A549 (cell line): ENCODE data around the gene CDH16. TPM values are rescaled to one million over a fixed set of nuclear protein-coding genes. Genes with fewer than 3 reads are reported as not detected.

ENCODE experiments used
- ATAC-seq, 2 experiments: fragments of 200-7000 bp in 1 of 2; fragments of >200 bp in 1 of 2; cut with Nextera tagmentation in 1 of 2; cut with Tn5 transposase in 1 of 2; 3 replicates each; pipeline versions ENCODE4 v1.8.0 to v1.9.1; 2018 to 2020; ENCODE audit warnings: mild to moderate bottlenecking in 1 of 2, moderate library complexity in 1 of 2
- CTCF ChIA-PET: fragments of 300-600 bp; sonication (Branson Sonifier 250); formaldehyde crosslinking; extraction: SDS; loops from one replicate; lab custom pipeline; 2021; ENCODE audit warnings: antibody characterized with exemption, inconsistent platforms; lab: Yijun Ruan, JAX
- POLR2A ChIA-PET: fragments of 350-600 bp; formaldehyde crosslinking; extraction: SDS; loops from one replicate; lab custom pipeline; 2021; ENCODE audit warnings: antibody characterized with exemption, inconsistent platforms; lab: Yijun Ruan, JAX
- DNase-seq, 2 experiments: peaks; one replicate each; pipeline versions ENCODE4 v3.0.0 to v3.0.0-alpha.2; 2011 to 2016; ENCODE audit warnings: low read depth in 1 of 2, low spot score in 1 of 2
- FAIRE-seq: peaks from 2 replicates; lab custom pipeline; 2011; peaks lifted over from hg19 to GRCh38; lab: Jason Lieb, UNC
- H3K27ac ChIP-seq, 2 experiments: fragments of >200 bp; sonication (Bioruptor Twin); formaldehyde crosslinking; 3 replicates each; pipeline ENCODE4 v1.5.1; 2016 to 2017
- H3K4me1 ChIP-seq: fragments of >200 bp; sonication (Bioruptor Twin); formaldehyde crosslinking; 3 replicates; pipeline ENCODE4 v1.6.1; 2016
- H3K4me2 ChIP-seq: fragments of >200 bp; sonication (Bioruptor Twin); formaldehyde crosslinking; 3 replicates; pipeline ENCODE4 v1.6.1; 2016
- H3K4me3 ChIP-seq: fragments of >200 bp; sonication (Bioruptor Twin); formaldehyde crosslinking; 3 replicates; pipeline ENCODE4 v1.5.1; 2016
- H3K9me3 ChIP-seq: fragments of >200 bp; sonication (Bioruptor Twin); formaldehyde crosslinking; 3 replicates; pipeline ENCODE4 v1.6.1; 2016
- CBX8 ChIP-seq: fragments of 200-600 bp; sonication (generic); IDR thresholded peaks from 2 replicates; pipeline ENCODE4 v1.6.1; 2016
- CEBPB ChIP-seq, 2 experiments: fragments of >200 bp in 1 of 2; sonication (Bioruptor Twin) in 1 of 2; formaldehyde crosslinking in 1 of 2; IDR thresholded peaks; 2 replicates each; pipeline ENCODE4 v1.6.1; 2012 to 2016
- CHD2 ChIP-seq: fragments of 150-350 bp; IDR thresholded peaks from 2 replicates; pipeline ENCODE4 v1.6.1; 2014; ENCODE audit warnings: low read length; ENCODE audit not compliant: partially characterized antibody
- CHD4 ChIP-seq: fragments of 200-600 bp; sonication (generic); IDR thresholded peaks from 2 replicates; pipeline ENCODE4 v1.6.1; 2016; ENCODE audit warnings: antibody characterized with exemption, mild to moderate bottlenecking, borderline replicate concordance
- EHF ChIP-seq: fragments of 250-450 bp; sonication (Bioruptor Pico); IDR thresholded peaks from 2 replicates; pipeline ENCODE4 v1.5.0; 2020; ENCODE audit warnings: mild to moderate bottlenecking
- EP300 ChIP-seq, 2 experiments: fragments of >200 bp; sonication (Bioruptor Twin); formaldehyde crosslinking; IDR thresholded peaks; 2 replicates in 1 of 2; 3 replicates in 1 of 2; pipeline ENCODE4 v1.6.1; 2016 to 2017
- FOSB ChIP-seq: fragments of 250-450 bp; sonication (Bioruptor Pico); IDR thresholded peaks from 2 replicates; pipeline ENCODE4 v1.5.0; 2020; ENCODE audit warnings: mild to moderate bottlenecking, moderate library complexity
- FOSL2 ChIP-seq, 2 experiments: fragments of 450-650 bp in 1 of 2; fragments of >200 bp in 1 of 2; sonication (Bioruptor Twin) in 1 of 2; formaldehyde crosslinking; IDR thresholded peaks; 2 replicates each; pipeline versions ENCODE4 v1.5.0 to v1.6.1; 2016 to 2020; ENCODE audit warnings: mild to moderate bottlenecking in 1 of 2, moderate library complexity in 1 of 2
- JUN ChIP-seq, 2 experiments: fragments of >200 bp; sonication (Bioruptor Twin); formaldehyde crosslinking; IDR thresholded peaks; 2 replicates in 1 of 2; 3 replicates in 1 of 2; pipeline ENCODE4 v1.6.1; 2016 to 2017
- JUNB ChIP-seq: fragments of >200 bp; sonication (Bioruptor Twin); formaldehyde crosslinking; IDR thresholded peaks from 2 replicates; pipeline ENCODE4 v1.6.1; 2016
- KDM5A ChIP-seq: fragments of 200-600 bp; sonication (generic); IDR thresholded peaks from 2 replicates; pipeline ENCODE4 v1.6.1; 2016; ENCODE audit warnings: antibody characterized with exemption, mild to moderate bottlenecking
- NFE2L2 ChIP-seq: fragments of 150-350 bp; conservative IDR thresholded peaks from 2 replicates; pipeline ENCODE4 v1.6.1; 2014; ENCODE audit warnings: low read length
- NPAS2 ChIP-seq: fragments of 250-450 bp; sonication (Bioruptor Pico); IDR thresholded peaks from 2 replicates; pipeline ENCODE4 v1.8.0; 2022; ENCODE audit warnings: mild to moderate bottlenecking, moderate library complexity, borderline replicate concordance
- NR3C1 ChIP-seq: fragments of >200 bp; sonication (Bioruptor Twin); formaldehyde crosslinking; IDR thresholded peaks from 3 replicates; pipeline ENCODE4 v1.6.1; 2017
- POLR2A ChIP-seq: IDR thresholded peaks from 2 replicates; pipeline ENCODE4 v1.6.1; 2012; ENCODE audit warnings: mild to moderate bottlenecking, low read length
- RARB ChIP-seq: fragments of 250-450 bp; sonication (Bioruptor Pico); IDR thresholded peaks from 2 replicates; pipeline ENCODE4 v1.8.0; 2021; ENCODE audit warnings: mild to moderate bottlenecking, moderate library complexity
- RCOR1 ChIP-seq: fragments of 150-350 bp; IDR thresholded peaks from 2 replicates; pipeline ENCODE4 v1.6.1; 2014; ENCODE audit warnings: antibody characterized with exemption, low read length, low read depth
- RFX5 ChIP-seq: fragments of 450-650 bp; IDR thresholded peaks from 2 replicates; pipeline ENCODE4 v1.7.1; 2014; ENCODE audit warnings: antibody characterized with exemption, mild to moderate bottlenecking, moderate library complexity
- SMC3 ChIP-seq: fragments of >200 bp; sonication (Bioruptor Twin); formaldehyde crosslinking; IDR thresholded peaks from 3 replicates; pipeline ENCODE4 v1.6.1; 2018; ENCODE audit warnings: inconsistent platforms
- TFCP2L1 ChIP-seq: fragments of 250-450 bp; sonication (Bioruptor Pico); IDR thresholded peaks from 2 replicates; pipeline ENCODE4 v1.5.0; 2021; ENCODE audit warnings: mild to moderate bottlenecking
- TP53 ChIP-seq: fragments of 250-450 bp; sonication (Bioruptor Pico); IDR thresholded peaks from 2 replicates; pipeline ENCODE4 v1.5.0; 2021; ENCODE audit warnings: mild to moderate bottlenecking, moderate library complexity
- ZC3H11A ChIP-seq: fragments of 450-650 bp; IDR thresholded peaks from 2 replicates; pipeline ENCODE4 v1.6.1; 2014; ENCODE audit warnings: antibody characterized with exemption, mild to moderate bottlenecking
- ZFP36 ChIP-seq: fragments of 450-650 bp; IDR thresholded peaks from 2 replicates; pipeline ENCODE4 v1.6.1; 2014; ENCODE audit warnings: borderline replicate concordance; ENCODE audit not compliant: partially characterized antibody
- ZSCAN20 ChIP-seq: fragments of 250-450 bp; sonication (Bioruptor Pico); IDR thresholded peaks from 2 replicates; pipeline ENCODE4 v1.8.0; 2022; ENCODE audit warnings: mild to moderate bottlenecking, moderate library complexity
- WGBS: methylation state at CpG from one replicate; pipeline ENCODE4 v1.1.6; 2017; ENCODE audit errors: missing lambda C conversion rate; 5-methylcytosine and 5-hydroxymethylcytosine counted together
- polyA plus RNA-seq, 4 experiments: library from polyadenylated mRNA; depleted of rRNA in 3 of 4; stranded (reverse); fragments of >200 nt; fragmentation: RNase III in 1 of 4; extraction: RNeasy Plus Mini Kit Qiagen cat#74134 plus additional on column Dnase treatment in 1 of 4; gene quantifications; 2 replicates in 3 of 4; 3 replicates in 1 of 4; pipeline ENCODE4 v1.2.3, GENCODE V29; 2011 to 2017
- TF ChIP-seq, protein P1 (sequence below): IDR thresholded peaks from 2 replicates; pipeline ENCODE4 v1.6.1; 2012; ENCODE audit warnings: low read depth, borderline replicate concordance
- TF ChIP-seq, protein P2 (sequence below): IDR thresholded peaks from 2 replicates; pipeline ENCODE4 v1.6.1; 2012
- TF ChIP-seq, protein P3 (sequence below): fragments of >200 bp; sonication (Bioruptor Twin); formaldehyde crosslinking; IDR thresholded peaks from 3 replicates; pipeline ENCODE4 v1.5.1; 2016

The CDH16 gene
- polyA plus RNA-seq, 2 of the 4 experiments (the other 2 are of a cell fraction): 0.18 to 0.25 TPM

DNA sequence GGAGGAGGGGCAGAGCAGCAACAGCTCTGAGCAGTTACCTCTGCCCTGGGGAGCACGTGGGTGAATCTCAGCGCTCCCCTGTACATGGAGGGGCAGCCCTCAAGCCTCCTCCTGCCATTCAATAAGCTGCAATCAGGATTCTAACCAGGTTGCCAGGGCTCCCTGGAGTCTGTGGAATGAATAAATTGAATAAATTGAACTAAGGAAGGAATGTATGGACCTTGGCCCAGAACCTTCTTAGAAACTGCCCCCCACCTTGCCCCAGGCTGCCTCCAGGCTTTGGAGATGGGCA is 1.6 kb upstream of the CDH16 start:
- Histone ChIP-seq H3K4me2 (no peak overlapping the region), H3K4me1 (peaks cover 9% of the 10 kb centered on the region; the same call in 1 of the 3 replicates), H3K4me3 (no peak overlapping the region), H3K9me3 (no peaks in the 10 kb centered on the region), H3K27ac (no peak overlapping the region; a peak in 1 of 6 replicates)
- POLR2A ChIA-PET: no interaction called here
- 40% methylated on average over 2 of the region's 2 CpGs for WGBS
- CTCF ChIA-PET: interaction anchor here (0.6 to 29.9 kb wide), 3 partner anchors 21 to 508 kb away, joined by 3 to 837 read pairs (median 7); partner anchors contain the start of genes CDH16 and PDP2
- ATAC-seq (no peak), DNase-seq (no peak), FAIRE-seq (no peak)
- TF ChIP-seq, protein P1, sequence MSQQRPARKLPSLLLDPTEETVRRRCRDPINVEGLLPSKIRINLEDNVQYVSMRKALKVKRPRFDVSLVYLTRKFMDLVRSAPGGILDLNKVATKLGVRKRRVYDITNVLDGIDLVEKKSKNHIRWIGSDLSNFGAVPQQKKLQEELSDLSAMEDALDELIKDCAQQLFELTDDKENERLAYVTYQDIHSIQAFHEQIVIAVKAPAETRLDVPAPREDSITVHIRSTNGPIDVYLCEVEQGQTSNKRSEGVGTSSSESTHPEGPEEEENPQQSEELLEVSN: no peak
- TF ChIP-seq KDM5A (no peak), ZC3H11A (no peak), JUNB (no peak), JUN (IDR thresholded peaks at IDR 0.05) (no peak), ZSCAN20 (CRISPR knock-in tag) (no peak), POLR2A (no peak), TFCP2L1 (CRISPR knock-in tag) (no peak), ZFP36 (no peak), CHD2 (no peak), NPAS2 (no peak)
- TF ChIP-seq, protein P2, sequence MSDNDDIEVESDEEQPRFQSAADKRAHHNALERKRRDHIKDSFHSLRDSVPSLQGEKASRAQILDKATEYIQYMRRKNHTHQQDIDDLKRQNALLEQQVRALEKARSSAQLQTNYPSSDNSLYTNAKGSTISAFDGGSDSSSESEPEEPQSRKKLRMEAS: no peak
- TF ChIP-seq, protein P3, sequence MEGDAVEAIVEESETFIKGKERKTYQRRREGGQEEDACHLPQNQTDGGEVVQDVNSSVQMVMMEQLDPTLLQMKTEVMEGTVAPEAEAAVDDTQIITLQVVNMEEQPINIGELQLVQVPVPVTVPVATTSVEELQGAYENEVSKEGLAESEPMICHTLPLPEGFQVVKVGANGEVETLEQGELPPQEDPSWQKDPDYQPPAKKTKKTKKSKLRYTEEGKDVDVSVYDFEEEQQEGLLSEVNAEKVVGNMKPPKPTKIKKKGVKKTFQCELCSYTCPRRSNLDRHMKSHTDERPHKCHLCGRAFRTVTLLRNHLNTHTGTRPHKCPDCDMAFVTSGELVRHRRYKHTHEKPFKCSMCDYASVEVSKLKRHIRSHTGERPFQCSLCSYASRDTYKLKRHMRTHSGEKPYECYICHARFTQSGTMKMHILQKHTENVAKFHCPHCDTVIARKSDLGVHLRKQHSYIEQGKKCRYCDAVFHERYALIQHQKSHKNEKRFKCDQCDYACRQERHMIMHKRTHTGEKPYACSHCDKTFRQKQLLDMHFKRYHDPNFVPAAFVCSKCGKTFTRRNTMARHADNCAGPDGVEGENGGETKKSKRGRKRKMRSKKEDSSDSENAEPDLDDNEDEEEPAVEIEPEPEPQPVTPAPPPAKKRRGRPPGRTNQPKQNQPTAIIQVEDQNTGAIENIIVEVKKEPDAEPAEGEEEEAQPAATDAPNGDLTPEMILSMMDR: no peak

DNA sequence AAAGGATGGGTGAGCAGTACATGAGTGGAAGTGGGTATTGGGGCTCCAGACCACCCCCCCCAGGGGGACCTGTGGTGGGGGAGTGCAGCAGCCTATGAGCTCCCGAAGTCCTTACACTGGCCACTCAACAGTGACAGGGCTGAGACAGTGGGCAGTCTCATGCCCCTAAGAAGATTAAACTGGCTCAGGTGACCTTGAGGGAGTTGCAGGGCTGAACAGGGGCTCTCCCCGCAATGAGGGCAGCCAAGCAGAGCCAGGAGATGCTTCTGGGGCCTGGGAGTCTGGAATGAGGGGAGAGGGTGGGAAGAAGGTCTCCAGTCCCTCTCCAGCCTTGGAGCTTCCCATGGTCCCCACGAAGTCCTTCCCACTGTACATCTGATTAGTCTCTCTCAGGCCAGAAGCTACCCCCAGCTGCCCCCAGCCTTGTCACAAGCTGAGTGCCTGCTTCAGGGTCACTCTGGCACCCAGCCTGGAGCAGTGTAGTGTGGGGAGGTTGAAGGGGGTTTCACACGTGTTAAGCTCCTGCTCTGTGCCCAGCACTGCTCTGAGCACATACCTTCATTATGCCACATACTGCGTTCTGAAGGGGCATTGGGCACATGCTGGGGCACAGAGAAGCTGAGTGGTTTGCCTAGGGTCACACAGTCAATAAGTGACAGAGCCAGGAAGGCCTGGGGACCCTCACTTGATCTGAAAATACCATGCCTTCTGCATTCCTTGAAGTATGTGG is 1.0 kb upstream of the CDH16 start:
- DNase-seq (no peak), FAIRE-seq (no peak), ATAC-seq (no peak)
- Histone ChIP-seq H3K4me3 (no peak overlapping the region), H3K27ac (peak overlapping the region in 1 of 2 experiments; percentile 62; a peak in 1 of 6 replicates), H3K9me3 (no peaks in the 10 kb centered on the region), H3K4me2 (no peak overlapping the region; the same call in 2 of the 3 replicates)
- WGBS: 55% methylated on average over 5 of the region's 5 CpGs
- ChIA-PET POLR2A (interaction anchor here (0.9 kb wide), 1 partner anchor 11 kb away, joined by 4 read pairs; no protein-coding TSS in a partner anchor), CTCF (interaction anchor here (0.6 to 40.8 kb wide), 5 partner anchors 5 to 508 kb away, joined by 3 to 837 read pairs (median 7); partner anchors contain the start of genes CDH16, PDP2 and RRAD)
- TF ChIP-seq CEBPB (IDR thresholded peaks at IDR 0.05) (no peak), CBX8 (no peak), RCOR1 (no peak), EHF (CRISPR knock-in tag) (no peak), FOSB (CRISPR knock-in tag) (no peak), NR3C1 (no peak), SMC3 (no peak), NFE2L2 (no peak), RFX5 (no peak)
- TF ChIP-seq, all 56 proteins: peak for 0
- H3K4me1 ChIP-seq: peaks cover 9% of the 10 kb centered on the region; the same call in 1 of the 3 replicates

DNA sequence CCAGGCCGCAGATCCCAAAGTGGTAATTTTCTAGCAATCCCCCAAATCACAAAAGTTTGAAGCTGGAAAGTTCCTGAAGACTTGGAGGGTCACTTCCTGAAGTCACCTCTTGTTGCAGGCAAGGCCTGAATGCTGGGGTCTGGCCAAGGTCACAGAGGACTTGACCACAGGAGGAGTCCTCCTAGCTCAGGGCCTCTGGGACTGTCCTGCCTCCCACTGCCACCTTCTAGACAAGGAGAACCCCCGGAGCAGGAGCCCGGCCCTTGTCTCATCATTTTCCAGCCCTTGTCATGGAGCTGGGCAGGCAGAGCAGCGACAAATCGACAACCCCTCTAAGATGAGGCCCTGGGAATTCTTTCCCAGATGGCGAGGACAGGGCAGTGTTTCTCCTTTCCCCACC is 330 bp downstream of the CDH16 start:
- Histone ChIP-seq H3K4me2 (no peak overlapping the region), H3K9me3 (no peaks in the 10 kb centered on the region), H3K4me3 (no peak overlapping the region), H3K4me1 (peaks cover 9% of the 10 kb centered on the region; the same call in 1 of the 3 replicates), H3K27ac (peak overlapping the region in 1 of 2 experiments; percentile 42; a peak in 1 of 6 replicates)
- ChIA-PET CTCF (interaction anchor here (0.5 to 40.8 kb wide), 4 partner anchors 4 to 237 kb away, joined by 4 to 837 read pairs (median 422); partner anchors contain the start of genes CDH16, PDP2 and RRAD), POLR2A (no interaction called here)
- TF ChIP-seq, protein P2: no peak
- TF ChIP-seq FOSL2 (IDR thresholded peaks at IDR 0.05) (no peak), FOSL2 (CRISPR knock-in tag; IDR thresholded peaks at IDR 0.05) (no peak), TP53 (CRISPR knock-in tag) (no peak), EP300 (IDR thresholded peaks at IDR 0.05) (no peak), CBX8 (no peak), FOSB (CRISPR knock-in tag) (no peak), TFCP2L1 (CRISPR knock-in tag) (no peak), RARB (CRISPR knock-in tag) (no peak), CHD4 (no peak), EHF (CRISPR knock-in tag) (no peak)
- WGBS: 60% methylated on average over 6 of the region's 6 CpGs
- DNase-seq (no peak), ATAC-seq (no peak), FAIRE-seq (no peak)
